ENCODE measurements around the gene PACRG. TPM values are rescaled to one million over a fixed set of nuclear protein-coding genes. Genes with fewer than 3 reads are reported as not detected.

Gene PACRG
- total and polyA plus RNA-seq, 2 of the 8 experiments (the other 6 are each of a cell fraction or from before 2014, with no cell fraction given): 0.44 to 0.54 TPM

DNA sequence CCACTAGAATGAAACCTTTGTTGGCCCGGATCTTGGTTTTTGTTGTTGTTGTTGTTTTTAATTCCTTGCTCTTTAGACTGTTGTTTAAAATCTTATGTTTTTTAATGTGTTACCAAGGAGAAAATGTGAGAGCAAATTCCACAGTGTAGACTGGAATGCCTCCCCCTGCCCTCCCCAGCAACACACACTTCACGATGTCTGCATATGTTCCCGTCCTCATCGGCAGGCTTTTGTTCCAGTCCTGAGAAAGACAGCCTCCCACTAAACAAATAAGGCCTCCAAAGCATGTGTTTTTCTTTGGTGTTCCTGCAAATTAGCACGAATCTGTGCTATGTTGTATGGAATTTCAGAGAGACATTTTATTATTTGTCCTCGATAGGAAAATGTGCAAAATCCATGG is 423.4 kb downstream of the PACRG start (continued):
- TF ChIP-seq, protein P1, sequence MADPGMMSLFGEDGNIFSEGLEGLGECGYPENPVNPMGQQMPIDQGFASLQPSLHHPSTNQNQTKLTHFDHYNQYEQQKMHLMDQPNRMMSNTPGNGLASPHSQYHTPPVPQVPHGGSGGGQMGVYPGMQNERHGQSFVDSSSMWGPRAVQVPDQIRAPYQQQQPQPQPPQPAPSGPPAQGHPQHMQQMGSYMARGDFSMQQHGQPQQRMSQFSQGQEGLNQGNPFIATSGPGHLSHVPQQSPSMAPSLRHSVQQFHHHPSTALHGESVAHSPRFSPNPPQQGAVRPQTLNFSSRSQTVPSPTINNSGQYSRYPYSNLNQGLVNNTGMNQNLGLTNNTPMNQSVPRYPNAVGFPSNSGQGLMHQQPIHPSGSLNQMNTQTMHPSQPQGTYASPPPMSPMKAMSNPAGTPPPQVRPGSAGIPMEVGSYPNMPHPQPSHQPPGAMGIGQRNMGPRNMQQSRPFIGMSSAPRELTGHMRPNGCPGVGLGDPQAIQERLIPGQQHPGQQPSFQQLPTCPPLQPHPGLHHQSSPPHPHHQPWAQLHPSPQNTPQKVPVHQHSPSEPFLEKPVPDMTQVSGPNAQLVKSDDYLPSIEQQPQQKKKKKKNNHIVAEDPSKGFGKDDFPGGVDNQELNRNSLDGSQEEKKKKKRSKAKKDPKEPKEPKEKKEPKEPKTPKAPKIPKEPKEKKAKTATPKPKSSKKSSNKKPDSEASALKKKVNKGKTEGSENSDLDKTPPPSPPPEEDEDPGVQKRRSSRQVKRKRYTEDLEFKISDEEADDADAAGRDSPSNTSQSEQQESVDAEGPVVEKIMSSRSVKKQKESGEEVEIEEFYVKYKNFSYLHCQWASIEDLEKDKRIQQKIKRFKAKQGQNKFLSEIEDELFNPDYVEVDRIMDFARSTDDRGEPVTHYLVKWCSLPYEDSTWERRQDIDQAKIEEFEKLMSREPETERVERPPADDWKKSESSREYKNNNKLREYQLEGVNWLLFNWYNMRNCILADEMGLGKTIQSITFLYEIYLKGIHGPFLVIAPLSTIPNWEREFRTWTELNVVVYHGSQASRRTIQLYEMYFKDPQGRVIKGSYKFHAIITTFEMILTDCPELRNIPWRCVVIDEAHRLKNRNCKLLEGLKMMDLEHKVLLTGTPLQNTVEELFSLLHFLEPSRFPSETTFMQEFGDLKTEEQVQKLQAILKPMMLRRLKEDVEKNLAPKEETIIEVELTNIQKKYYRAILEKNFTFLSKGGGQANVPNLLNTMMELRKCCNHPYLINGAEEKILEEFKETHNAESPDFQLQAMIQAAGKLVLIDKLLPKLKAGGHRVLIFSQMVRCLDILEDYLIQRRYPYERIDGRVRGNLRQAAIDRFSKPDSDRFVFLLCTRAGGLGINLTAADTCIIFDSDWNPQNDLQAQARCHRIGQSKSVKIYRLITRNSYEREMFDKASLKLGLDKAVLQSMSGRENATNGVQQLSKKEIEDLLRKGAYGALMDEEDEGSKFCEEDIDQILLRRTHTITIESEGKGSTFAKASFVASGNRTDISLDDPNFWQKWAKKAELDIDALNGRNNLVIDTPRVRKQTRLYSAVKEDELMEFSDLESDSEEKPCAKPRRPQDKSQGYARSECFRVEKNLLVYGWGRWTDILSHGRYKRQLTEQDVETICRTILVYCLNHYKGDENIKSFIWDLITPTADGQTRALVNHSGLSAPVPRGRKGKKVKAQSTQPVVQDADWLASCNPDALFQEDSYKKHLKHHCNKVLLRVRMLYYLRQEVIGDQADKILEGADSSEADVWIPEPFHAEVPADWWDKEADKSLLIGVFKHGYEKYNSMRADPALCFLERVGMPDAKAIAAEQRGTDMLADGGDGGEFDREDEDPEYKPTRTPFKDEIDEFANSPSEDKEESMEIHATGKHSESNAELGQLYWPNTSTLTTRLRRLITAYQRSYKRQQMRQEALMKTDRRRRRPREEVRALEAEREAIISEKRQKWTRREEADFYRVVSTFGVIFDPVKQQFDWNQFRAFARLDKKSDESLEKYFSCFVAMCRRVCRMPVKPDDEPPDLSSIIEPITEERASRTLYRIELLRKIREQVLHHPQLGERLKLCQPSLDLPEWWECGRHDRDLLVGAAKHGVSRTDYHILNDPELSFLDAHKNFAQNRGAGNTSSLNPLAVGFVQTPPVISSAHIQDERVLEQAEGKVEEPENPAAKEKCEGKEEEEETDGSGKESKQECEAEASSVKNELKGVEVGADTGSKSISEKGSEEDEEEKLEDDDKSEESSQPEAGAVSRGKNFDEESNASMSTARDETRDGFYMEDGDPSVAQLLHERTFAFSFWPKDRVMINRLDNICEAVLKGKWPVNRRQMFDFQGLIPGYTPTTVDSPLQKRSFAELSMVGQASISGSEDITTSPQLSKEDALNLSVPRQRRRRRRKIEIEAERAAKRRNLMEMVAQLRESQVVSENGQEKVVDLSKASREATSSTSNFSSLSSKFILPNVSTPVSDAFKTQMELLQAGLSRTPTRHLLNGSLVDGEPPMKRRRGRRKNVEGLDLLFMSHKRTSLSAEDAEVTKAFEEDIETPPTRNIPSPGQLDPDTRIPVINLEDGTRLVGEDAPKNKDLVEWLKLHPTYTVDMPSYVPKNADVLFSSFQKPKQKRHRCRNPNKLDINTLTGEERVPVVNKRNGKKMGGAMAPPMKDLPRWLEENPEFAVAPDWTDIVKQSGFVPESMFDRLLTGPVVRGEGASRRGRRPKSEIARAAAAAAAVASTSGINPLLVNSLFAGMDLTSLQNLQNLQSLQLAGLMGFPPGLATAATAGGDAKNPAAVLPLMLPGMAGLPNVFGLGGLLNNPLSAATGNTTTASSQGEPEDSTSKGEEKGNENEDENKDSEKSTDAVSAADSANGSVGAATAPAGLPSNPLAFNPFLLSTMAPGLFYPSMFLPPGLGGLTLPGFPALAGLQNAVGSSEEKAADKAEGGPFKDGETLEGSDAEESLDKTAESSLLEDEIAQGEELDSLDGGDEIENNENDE (IDR thresholded peaks at IDR 0.05; ENCODE audit: insufficient replicate concordance, low read length): no peak
- peak; percentile 35; the same call in 1 of the 2 replicates for TF ChIP-seq TEAD4 (IDR thresholded peaks at IDR 0.05; ENCODE audit: low read depth, low read length)
- TF ChIP-seq, protein P2, sequence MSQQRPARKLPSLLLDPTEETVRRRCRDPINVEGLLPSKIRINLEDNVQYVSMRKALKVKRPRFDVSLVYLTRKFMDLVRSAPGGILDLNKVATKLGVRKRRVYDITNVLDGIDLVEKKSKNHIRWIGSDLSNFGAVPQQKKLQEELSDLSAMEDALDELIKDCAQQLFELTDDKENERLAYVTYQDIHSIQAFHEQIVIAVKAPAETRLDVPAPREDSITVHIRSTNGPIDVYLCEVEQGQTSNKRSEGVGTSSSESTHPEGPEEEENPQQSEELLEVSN (IDR thresholded peaks at IDR 0.05): no peak
